Globus pallidus (tissue), 1 donor: ENCODE measurements around the gene MYRFL.
"Not testable (repeated sequence)": the region's sequence is repeated elsewhere in the genome, so short reads cannot be mapped to it uniquely, and the experiment has no call there.

Experiments
- DNase-seq: peaks from one replicate; pipeline ENCODE4 v3.0.0-alpha.2; 2015; ENCODE audit warnings: low spot score

Gene MYRFL

DNA sequence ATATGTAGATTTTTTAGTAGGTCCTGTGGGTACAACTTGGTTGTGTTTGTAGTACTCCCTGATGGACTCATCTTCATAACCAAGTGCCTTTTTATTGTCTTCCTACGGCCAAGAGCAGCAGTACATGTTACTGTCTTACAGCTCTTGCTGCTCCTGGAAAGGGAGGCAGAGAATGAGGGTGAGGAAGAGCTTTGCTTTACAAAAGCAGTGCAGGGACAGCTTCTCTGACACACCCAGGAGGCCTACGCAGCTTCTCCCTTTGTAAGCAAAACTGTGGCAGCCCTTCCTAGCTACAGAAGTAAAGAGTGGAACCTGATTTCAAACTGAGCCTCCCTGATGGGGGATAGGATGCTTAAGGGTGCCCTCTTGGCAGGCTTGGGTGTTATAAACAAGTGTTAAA is 18.6 kb downstream of the MYRFL start:
- DNase-seq = no peak

DNA sequence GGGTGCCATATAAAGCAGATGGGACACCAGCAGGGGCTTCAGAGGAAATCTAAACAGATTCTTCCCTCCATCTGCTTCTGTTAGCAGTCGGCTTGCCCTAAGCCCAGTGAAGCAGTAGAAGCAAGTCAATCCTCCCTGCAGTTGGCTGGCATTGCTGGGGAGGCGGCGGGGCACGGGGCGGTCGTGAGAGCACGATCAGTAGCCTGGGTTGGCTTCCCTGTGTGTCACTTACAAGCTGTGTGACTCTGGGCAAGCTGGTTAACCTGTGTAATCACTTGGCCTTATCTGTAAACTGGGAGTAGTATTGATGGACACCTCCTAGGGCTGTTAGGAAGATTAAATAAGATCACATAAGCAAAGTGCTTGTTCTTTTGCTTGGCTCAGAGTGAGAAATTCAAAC is 19.4 kb downstream of the MYRFL start:
- DNase-seq = no peak

GRCh38 chr12:69844836-69845235 is 19.8 kb downstream of the MYRFL start:
- DNase-seq = no peak

GRCh38 chr12:69846976-69847375 is 21.9 kb downstream of the MYRFL start:
- peak; percentile 77 for DNase-seq

DNA sequence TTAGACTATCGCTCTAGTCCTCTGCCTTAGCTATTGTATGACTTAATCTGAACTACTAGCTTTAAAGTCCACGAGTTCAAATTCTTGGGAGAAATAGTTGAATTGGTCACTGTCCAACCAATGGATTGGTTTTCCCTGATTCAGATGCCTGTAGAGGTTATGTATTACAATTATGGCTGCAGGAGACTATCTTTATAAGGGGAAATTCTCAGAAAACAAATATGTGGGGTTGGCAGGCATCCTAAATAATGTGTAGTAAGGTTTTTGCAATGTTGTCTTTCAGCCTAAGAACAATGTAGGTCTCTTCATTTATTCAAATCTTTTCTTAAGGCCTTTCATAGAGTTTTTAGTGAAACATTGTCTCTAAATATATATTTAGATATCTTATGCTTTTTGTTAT is 26.9 kb downstream of the MYRFL start:
- DNase-seq = no peak

DNA sequence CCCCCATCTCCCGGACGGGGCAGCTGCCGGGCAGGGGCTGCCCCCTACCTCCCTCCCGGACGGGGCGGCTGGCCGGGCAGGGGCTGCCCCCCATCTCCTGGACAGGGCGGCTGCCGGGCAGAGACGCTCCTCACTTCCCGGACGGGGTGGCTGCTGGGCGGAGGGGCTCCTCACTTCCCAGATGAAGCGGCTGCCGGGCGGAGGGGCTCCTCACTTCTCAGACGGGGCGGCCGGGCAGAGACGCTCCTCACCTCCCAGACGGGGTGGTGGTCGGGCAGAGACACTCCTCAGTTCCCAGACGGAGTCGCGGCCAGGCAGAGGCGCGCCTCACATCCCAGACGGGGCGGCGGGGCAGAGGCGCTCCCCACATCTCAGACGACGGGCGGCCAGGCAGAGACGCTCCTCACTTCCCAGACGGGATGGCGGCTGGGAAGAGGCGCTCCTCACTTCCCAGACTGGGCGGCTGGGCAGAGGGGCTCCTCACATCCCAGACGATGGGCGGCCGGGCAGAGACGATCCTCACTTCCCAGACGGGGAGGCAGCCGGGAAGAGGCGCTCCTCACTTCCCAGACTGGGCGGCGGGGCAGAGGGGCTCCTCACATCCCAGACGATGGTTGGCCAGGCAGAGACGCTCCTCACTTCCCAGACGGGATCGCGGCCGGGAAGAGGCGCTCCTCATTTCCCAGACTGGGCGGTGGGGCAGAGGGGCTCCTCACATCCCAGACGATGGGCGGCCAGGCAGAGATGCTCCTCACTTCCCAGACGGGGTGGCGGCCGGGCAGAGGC is 28.3 kb downstream of the MYRFL start:
- not testable (repeated sequence) for DNase-seq

DNA sequence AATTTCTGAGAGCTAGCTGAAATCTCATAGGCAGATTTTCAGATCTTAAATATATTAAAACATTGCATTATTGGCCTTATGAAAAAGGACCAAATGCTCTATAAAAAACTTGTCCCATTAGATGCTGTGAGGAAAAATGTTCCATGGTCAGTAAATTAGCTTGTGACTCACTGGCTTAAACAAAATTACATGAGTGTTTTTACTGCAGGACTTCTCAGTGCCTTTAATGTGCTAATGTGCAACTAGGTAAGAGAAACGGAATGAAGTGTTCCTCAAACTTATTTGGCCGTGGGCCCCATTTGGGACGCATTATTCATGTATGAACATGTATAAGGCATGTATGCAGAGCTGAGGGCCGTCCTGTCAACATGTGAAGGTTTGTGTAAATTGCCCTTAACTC is 41.7 kb downstream of the MYRFL start:
- no peak for DNase-seq

DNA sequence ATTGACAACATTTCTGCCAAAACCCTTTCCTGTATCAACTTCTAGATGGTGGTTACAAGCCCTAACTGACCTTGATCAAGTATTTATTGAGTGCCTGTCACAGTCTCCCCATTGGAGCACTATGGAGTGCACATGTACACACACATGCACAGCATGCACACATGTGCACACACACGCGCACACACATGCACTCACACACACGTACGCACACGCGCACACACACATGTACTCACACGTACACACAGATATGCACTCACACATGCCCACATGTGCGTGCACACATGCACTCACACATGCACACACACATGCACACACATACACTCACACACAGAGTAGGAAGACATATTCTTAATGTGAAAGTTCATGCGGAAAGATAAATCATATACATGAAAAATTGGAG is 43.7 kb downstream of the MYRFL start:
- no peak for DNase-seq

DNA sequence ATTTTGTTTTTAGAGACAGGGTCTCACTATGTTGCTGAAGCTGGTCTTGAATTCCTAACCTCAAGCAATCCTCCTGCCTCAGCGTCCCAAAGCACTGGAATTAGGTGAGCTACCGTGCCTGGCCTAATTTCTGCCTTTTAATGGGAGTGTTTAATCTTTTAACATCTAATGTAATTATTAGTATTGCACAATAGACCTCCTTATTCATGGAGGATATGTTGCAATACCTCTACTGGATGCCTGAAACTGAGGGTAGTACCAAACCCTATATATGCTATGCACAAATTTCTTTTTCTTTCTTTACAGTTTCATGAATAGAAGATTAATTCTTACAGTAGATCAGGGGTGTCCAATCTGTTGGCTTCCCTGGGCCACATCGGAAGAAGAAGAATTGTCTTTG is 47.8 kb downstream of the MYRFL start:
- DNase-seq = no peak

DNA sequence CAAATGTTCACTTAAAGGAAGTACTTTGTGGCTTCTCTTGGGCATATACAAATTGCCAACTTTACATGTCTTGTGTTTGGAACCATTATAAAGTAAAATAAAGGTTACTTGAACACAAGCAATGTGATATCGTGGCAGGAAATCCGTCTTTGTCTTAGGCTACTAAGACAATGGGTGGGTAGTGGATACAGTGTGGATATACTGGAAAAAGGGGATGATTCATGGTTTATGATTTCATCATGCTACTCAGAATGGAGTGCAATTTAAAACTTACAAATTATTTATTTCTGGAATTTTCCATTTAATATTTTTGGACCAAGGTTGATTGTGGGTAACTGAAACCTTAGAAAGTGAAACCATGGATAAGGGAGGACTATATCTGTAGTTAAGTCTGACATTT is 48.4 kb downstream of the MYRFL start:
- DNase-seq = no peak

GRCh38 chr12:69874606-69875005 is 49.6 kb downstream of the MYRFL start:
- DNase-seq = no peak

GRCh38 chr12:69875416-69875935 is 50.4 kb downstream of the MYRFL start:
- no peak for DNase-seq

GRCh38 chr12:69879007-69879960 is 54.3 kb downstream of the MYRFL start:
- DNase-seq = peak; percentile 78

- no peak for DNase-seq
These were observed 55.5 kb downstream of the MYRFL start for GRCh38 chr12:69880571-69880970.

- no peak for DNase-seq
These were observed 56.7 kb downstream of the MYRFL start for GRCh38 chr12:69881771-69882170.

- no peak for DNase-seq
These were observed 59.4 kb downstream of the MYRFL start for GRCh38 chr12:69884386-69884785.

- no peak for DNase-seq
These were observed 60.6 kb downstream of the MYRFL start for GRCh38 chr12:69885658-69886057.

DNA sequence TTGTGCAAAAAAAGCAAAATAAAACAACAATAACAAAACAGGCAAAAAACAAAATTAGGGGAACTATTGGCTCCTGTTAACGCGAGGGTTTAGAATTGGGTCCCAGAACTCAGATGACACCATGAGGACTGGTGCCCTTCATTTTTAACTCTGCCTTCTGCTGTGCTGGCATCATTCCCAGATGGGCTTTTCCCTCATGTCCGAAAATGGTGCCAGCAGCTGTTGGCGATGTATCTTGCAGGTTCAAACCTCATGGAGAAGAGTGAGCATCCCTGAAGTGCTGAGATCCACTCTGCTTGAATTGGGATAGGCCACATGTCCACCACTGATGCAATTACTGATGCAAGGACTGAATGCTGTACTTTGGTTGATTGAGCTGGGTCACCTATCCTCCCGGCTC is 61.1 kb downstream of the MYRFL start:
- DNase-seq = no peak

GRCh38 chr12:69886715-69887114 is 61.7 kb downstream of the MYRFL start:
- DNase-seq = no peak

GRCh38 chr12:69888901-69889300 is 63.9 kb downstream of the MYRFL start:
- no peak for DNase-seq

DNA sequence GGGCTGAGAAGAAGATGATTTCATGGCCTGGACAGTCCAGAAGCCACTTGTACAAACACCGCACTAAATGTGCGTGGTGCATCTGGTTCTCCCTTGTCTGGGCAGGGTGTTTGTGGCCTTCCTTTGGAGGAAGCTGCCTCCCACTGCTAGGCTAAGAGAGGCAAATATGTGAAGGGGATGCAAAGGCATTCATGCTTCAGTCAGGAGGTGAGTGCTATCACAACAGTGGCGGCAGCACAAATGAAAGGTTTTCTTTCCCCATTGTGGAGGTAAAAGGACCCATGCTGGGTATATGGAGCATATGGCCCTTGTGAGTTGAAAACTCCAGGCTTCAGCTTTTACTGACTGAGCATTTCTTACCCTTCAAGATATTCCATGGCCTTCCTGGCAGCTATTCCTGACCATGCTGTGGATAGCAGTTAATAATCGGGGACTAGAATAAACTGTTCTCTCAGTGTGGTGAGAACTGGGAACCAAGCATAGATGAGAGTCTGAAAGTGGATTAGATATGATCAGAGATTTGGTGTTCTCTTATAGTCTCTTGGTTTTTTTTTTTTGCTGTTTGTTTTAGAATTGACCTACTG is 69.9 kb downstream of the MYRFL start:
- no peak for DNase-seq

DNA sequence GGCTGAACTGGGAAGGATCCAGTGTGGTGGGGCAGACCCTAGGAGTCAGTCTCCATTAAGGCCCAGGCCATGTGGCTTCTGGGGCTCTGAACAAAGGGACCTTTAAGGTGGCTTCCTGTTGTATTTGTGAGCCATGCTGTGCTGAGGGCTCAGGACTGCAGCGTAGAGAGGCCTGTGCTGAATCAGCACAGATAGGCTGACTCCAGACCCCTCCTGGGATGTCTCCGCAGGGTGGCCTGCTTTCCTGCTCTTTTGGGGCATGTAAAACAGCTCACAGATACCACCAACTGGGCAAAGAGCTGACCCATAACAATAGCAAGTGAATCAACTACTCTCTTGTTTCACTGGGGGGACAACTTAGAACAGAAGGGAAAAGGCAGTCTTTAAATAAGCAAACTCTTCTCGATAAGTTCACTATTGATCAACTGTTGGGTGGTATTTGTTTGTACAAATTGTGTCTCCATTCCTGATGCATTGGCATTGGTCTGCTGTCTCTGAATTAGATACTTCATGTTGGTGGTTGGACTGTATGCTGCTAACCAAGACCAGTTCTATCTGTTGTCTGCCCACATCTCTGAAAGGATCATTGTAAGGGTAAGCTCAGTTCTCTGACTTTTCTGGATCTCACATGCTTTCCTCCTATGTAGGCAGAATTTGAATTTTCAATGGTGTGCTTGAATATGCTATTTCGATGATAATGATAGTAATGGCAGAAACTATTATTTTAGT is 71.8 kb downstream of the MYRFL start:
- DNase-seq = no peak
